DND-41 (cell line): ENCODE measurements around the gene CASTOR1.

Experiments used
- CTCF ChIP-seq: IDR thresholded peaks from 2 replicates; pipeline ENCODE4 v1.5.1; 2012; ENCODE audit warnings: borderline replicate concordance, low read length, moderate library complexity, mild to moderate bottlenecking; ENCODE audit not compliant: poor library complexity, severe bottlenecking; ENCODE audit errors: extremely low read depth
- EZH2 ChIP-seq: IDR thresholded peaks from 3 replicates; pipeline ENCODE4 v1.6.1; 2012; ENCODE audit warnings: borderline replicate concordance, low read depth, mild to moderate bottlenecking, moderate library complexity, low read length, inconsistent platforms; ENCODE audit not compliant: severe bottlenecking

GRCh38 chr22:30289141-30289979, at the start of gene CASTOR1:
- TF ChIP-seq CTCF = no peak
- TF ChIP-seq EZH2 = no peak
